ENCODE results near the gene DRICH1. TPM values are rescaled to one million over a fixed set of nuclear protein-coding genes. Genes with fewer than 3 reads are reported as not detected.

The DRICH1 gene
- total and polyA plus RNA-seq, 4 donors, result 0.08 to 0.33 TPM; not detected in 2

DNA sequence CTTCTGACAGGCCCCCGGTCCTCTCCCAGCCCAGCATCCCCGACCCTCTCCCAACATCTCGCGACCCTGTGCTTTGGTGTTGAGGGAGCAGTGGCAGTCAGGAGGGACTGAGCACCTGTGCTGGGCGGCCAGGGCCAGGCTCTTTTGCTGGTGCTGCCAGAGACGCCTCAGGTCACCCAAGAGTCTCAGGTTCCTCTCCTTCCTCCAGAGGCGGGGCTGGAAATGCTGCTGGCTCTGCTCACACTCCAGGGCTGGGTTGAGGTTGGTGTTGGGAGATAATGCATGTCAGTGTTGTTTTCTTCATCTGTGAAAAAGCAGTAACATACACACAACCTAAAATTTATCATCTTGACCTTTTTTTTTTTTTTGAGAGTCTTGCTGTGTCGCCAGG lies 50.9 kb downstream of the DRICH1 start (continued):
- TF ChIP-seq SP1 (IDR thresholded peaks at IDR 0.05), result no peak
- TF ChIP-seq, protein P1, sequence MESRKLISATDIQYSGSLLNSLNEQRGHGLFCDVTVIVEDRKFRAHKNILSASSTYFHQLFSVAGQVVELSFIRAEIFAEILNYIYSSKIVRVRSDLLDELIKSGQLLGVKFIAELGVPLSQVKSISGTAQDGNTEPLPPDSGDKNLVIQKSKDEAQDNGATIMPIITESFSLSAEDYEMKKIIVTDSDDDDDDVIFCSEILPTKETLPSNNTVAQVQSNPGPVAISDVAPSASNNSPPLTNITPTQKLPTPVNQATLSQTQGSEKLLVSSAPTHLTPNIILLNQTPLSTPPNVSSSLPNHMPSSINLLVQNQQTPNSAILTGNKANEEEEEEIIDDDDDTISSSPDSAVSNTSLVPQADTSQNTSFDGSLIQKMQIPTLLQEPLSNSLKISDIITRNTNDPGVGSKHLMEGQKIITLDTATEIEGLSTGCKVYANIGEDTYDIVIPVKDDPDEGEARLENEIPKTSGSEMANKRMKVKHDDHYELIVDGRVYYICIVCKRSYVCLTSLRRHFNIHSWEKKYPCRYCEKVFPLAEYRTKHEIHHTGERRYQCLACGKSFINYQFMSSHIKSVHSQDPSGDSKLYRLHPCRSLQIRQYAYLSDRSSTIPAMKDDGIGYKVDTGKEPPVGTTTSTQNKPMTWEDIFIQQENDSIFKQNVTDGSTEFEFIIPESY (IDR thresholded peaks at IDR 0.05), result no peak

DNA sequence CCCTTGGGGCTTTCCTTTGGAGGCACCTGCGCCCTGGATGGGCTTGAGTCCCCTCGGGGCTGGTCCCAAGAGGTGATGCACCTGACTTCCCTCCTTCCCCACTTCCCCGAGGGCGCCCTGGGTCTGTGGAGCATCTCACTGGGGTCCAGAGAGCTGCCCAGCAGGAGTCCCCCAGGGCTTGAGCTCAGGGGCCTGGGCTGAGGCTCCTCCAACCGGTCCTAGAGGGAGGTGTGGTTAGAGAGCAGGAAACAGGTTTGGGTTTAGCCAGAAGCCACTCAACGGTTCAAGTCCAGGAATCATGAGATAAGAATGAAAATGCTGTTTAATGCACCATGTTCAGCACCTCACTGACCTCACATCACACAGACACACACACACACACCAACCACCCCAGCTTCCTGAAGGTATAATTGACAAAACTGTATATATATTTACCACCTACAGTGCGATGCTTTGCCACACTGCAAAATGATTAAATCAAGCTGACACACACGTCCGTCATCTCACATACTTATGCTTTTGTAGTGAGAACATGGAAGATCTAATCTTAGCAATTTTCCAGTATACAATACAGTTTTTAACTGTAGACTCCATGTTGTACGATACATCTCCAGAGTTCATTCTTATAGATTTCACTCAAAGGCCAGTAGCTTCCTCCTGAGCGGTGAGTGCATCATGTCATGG lies 51.4 kb downstream of the DRICH1 start:
- no peak overlapping the region for H3K27ac ChIP-seq (ENCODE audit: low read depth in 1 of 2, low read length in 2 of 2)
- H3K27me3 ChIP-seq (ENCODE audit: control insufficient read depth in 4 of 4, insufficient read depth in 4 of 4, low read length in 3 of 4), result no peaks in the 10 kb centered on the region
- no peak overlapping the region for H3K9ac ChIP-seq (ENCODE audit: low read depth in 1 of 2, low read length in 2 of 2)
- no peak overlapping the region for H3K4me3 ChIP-seq (ENCODE audit: low read depth in 1 of 3, low read length in 3 of 3)
- 73% methylated on average over 11 of the region's 11 CpGs for WGBS
- no peaks in the 10 kb centered on the region for H3K36me3 ChIP-seq (ENCODE audit: control insufficient read depth in 4 of 4, insufficient read depth in 3 of 4, low read depth in 1 of 4, low read length in 3 of 4)
- no peaks in the 10 kb centered on the region for H3K9me3 ChIP-seq (ENCODE audit: control insufficient read depth in 4 of 4, low read length in 3 of 4)
- H3K4me1 ChIP-seq (ENCODE audit: control insufficient read depth in 4 of 4, insufficient read depth in 4 of 4, low read length in 3 of 4), result no peaks in the 10 kb centered on the region
- TF ChIP-seq, protein P2, sequence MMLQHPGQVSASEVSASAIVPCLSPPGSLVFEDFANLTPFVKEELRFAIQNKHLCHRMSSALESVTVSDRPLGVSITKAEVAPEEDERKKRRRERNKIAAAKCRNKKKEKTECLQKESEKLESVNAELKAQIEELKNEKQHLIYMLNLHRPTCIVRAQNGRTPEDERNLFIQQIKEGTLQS (IDR thresholded peaks at IDR 0.05), result no peak
- TF ChIP-seq SP1 (IDR thresholded peaks at IDR 0.05), result no peak
- TF ChIP-seq JUND (IDR thresholded peaks at IDR 0.05), result no peak
- TF ChIP-seq FOXA1 (IDR thresholded peaks at IDR 0.05), result no peak
- TF ChIP-seq, protein P1 (IDR thresholded peaks at IDR 0.05), result no peak
- TF ChIP-seq YY1 (IDR thresholded peaks at IDR 0.05), result no peak
- TF ChIP-seq, protein P3, sequence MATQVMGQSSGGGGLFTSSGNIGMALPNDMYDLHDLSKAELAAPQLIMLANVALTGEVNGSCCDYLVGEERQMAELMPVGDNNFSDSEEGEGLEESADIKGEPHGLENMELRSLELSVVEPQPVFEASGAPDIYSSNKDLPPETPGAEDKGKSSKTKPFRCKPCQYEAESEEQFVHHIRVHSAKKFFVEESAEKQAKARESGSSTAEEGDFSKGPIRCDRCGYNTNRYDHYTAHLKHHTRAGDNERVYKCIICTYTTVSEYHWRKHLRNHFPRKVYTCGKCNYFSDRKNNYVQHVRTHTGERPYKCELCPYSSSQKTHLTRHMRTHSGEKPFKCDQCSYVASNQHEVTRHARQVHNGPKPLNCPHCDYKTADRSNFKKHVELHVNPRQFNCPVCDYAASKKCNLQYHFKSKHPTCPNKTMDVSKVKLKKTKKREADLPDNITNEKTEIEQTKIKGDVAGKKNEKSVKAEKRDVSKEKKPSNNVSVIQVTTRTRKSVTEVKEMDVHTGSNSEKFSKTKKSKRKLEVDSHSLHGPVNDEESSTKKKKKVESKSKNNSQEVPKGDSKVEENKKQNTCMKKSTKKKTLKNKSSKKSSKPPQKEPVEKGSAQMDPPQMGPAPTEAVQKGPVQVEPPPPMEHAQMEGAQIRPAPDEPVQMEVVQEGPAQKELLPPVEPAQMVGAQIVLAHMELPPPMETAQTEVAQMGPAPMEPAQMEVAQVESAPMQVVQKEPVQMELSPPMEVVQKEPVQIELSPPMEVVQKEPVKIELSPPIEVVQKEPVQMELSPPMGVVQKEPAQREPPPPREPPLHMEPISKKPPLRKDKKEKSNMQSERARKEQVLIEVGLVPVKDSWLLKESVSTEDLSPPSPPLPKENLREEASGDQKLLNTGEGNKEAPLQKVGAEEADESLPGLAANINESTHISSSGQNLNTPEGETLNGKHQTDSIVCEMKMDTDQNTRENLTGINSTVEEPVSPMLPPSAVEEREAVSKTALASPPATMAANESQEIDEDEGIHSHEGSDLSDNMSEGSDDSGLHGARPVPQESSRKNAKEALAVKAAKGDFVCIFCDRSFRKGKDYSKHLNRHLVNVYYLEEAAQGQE (IDR thresholded peaks at IDR 0.05), result no peak
- TF ChIP-seq, protein P4, sequence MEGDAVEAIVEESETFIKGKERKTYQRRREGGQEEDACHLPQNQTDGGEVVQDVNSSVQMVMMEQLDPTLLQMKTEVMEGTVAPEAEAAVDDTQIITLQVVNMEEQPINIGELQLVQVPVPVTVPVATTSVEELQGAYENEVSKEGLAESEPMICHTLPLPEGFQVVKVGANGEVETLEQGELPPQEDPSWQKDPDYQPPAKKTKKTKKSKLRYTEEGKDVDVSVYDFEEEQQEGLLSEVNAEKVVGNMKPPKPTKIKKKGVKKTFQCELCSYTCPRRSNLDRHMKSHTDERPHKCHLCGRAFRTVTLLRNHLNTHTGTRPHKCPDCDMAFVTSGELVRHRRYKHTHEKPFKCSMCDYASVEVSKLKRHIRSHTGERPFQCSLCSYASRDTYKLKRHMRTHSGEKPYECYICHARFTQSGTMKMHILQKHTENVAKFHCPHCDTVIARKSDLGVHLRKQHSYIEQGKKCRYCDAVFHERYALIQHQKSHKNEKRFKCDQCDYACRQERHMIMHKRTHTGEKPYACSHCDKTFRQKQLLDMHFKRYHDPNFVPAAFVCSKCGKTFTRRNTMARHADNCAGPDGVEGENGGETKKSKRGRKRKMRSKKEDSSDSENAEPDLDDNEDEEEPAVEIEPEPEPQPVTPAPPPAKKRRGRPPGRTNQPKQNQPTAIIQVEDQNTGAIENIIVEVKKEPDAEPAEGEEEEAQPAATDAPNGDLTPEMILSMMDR (IDR thresholded peaks at IDR 0.05; ENCODE audit: low read depth, low read length, missing input control), result no peak
- TF ChIP-seq HNF4A (conservative IDR thresholded peaks at IDR 0.05), result no peak
- no peak for TF ChIP-seq HNF4G (IDR thresholded peaks at IDR 0.05)
- TF ChIP-seq, protein P5, sequence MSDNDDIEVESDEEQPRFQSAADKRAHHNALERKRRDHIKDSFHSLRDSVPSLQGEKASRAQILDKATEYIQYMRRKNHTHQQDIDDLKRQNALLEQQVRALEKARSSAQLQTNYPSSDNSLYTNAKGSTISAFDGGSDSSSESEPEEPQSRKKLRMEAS (IDR thresholded peaks at IDR 0.05), result no peak
- no peak for TF ChIP-seq RAD21 (IDR thresholded peaks at IDR 0.05)
- no peak for TF ChIP-seq RXRA (IDR thresholded peaks at IDR 0.05)
- no peak for TF ChIP-seq GABPA (IDR thresholded peaks at IDR 0.05 in 1 of 2, conservative IDR thresholded peaks at IDR 0.05 in 1 of 2)
- no peak for TF ChIP-seq NR2F2 (IDR thresholded peaks at IDR 0.05)
- TF ChIP-seq TAF1 (conservative IDR thresholded peaks at IDR 0.05), result no peak
- no peak for TF ChIP-seq FOXA2 (IDR thresholded peaks at IDR 0.05)
- no peak for TF ChIP-seq EGR1 (IDR thresholded peaks at IDR 0.05; ENCODE audit: low read depth in 2 of 2)
- DNase-seq (ENCODE audit: low spot score), result no peak
